Measurements from ENCODE around the gene HMCN1.
A peak's percentile ranks its signal among the peaks of the same experiment; 100 is the strongest.

The HMCN1 gene

GRCh38 chr1:185721553-185721952 is 12.6 kb upstream of the HMCN1 start:
- no peaks in the 10 kb centered on the region for H3K36me3 Mint-ChIP-seq
- DNase-seq (ENCODE audit: low spot score in 2 of 2) (no peak), ATAC-seq (ENCODE audit: low read depth) (no peak)
- H3K4me1 Mint-ChIP-seq: no peaks in the 10 kb centered on the region
- H3K9me3 Mint-ChIP-seq: no peaks in the 10 kb centered on the region
- peaks cover 2% of the 10 kb centered on the region for H3K27me3 Mint-ChIP-seq
- H3K27ac Mint-ChIP-seq: no peak overlapping the region
- H3K4me3 Mint-ChIP-seq: no peak overlapping the region

- Mint-ChIP-seq H3K9me3 (no peaks in the 10 kb centered on the region), H3K27me3 (peaks cover 2% of the 10 kb centered on the region)
These were observed 12.1 kb upstream of the HMCN1 start for GRCh38 chr1:185722098-185722497.

GRCh38 chr1:185727726-185728125 is 6.5 kb upstream of the HMCN1 start:
- H3K9me3 Mint-ChIP-seq: peaks cover 12% of the 10 kb centered on the region
- no peak for ATAC-seq (ENCODE audit: low read depth)
- H3K27ac Mint-ChIP-seq: no peak overlapping the region
- DNase-seq (ENCODE audit: low spot score in 2 of 2): no peak
- peaks cover 5% of the 10 kb centered on the region for H3K36me3 Mint-ChIP-seq
- no peak overlapping the region for H3K4me3 Mint-ChIP-seq
- peaks cover 11% of the 10 kb centered on the region for H3K27me3 Mint-ChIP-seq
- no peaks in the 10 kb centered on the region for H3K4me1 Mint-ChIP-seq

More at GRCh38 chr1:185722098-185722497, 12.1 kb upstream of the HMCN1 start:
- Mint-ChIP-seq H3K36me3 (no peaks in the 10 kb centered on the region), H3K27ac (no peak overlapping the region), H3K4me3 (no peak overlapping the region), H3K4me1 (no peaks in the 10 kb centered on the region)
- DNase-seq (ENCODE audit: low spot score in 2 of 2) (no peak), ATAC-seq (ENCODE audit: low read depth) (no peak)

GRCh38 chr1:185731446-185731845 is 2.7 kb upstream of the HMCN1 start:
- Mint-ChIP-seq H3K4me1 (peaks cover 16% of the 10 kb centered on the region), H3K27ac (no peak overlapping the region), H3K27me3 (peaks cover 21% of the 10 kb centered on the region), H3K9me3 (peaks cover 12% of the 10 kb centered on the region), H3K4me3 (no peak overlapping the region), H3K36me3 (peaks cover 5% of the 10 kb centered on the region)
- DNase-seq (ENCODE audit: low spot score in 2 of 2) (no peak), ATAC-seq (ENCODE audit: low read depth) (no peak)

- Mint-ChIP-seq H3K4me3 (no peak overlapping the region), H3K27ac (no peak overlapping the region), H3K27me3 (peaks cover 23% of the 10 kb centered on the region), H3K9me3 (peaks cover 12% of the 10 kb centered on the region), H3K36me3 (peaks cover 5% of the 10 kb centered on the region), H3K4me1 (peaks cover 16% of the 10 kb centered on the region)
- DNase-seq (ENCODE audit: low spot score in 2 of 2): no peak
- no peak for ATAC-seq (ENCODE audit: low read depth)
These were observed 1.2 kb upstream of the HMCN1 start for GRCh38 chr1:185732951-185733350.

- H3K27me3 Mint-ChIP-seq: peaks cover 31% of the 10 kb centered on the region
- H3K27ac Mint-ChIP-seq: no peak overlapping the region
- ATAC-seq (ENCODE audit: low read depth) (no peak), DNase-seq (ENCODE audit: low spot score in 2 of 2) (no peak)
- peaks cover 17% of the 10 kb centered on the region for H3K9me3 Mint-ChIP-seq
- H3K4me1 Mint-ChIP-seq: peaks cover 16% of the 10 kb centered on the region
- peaks cover 10% of the 10 kb centered on the region for H3K36me3 Mint-ChIP-seq
- peak overlapping the region; percentile 63 for H3K4me3 Mint-ChIP-seq
These were observed 924 bp downstream of the HMCN1 start for GRCh38 chr1:185734929-185735700.

GRCh38 chr1:185735701-185736064 is 1.5 kb downstream of the HMCN1 start:
- Mint-ChIP-seq H3K4me1 (peaks cover 16% of the 10 kb centered on the region), H3K9me3 (peaks cover 18% of the 10 kb centered on the region), H3K36me3 (peaks cover 12% of the 10 kb centered on the region), H3K4me3 (no peak overlapping the region), H3K27ac (no peak overlapping the region), H3K27me3 (peaks cover 32% of the 10 kb centered on the region)
- ATAC-seq (ENCODE audit: low read depth): no peak
- DNase-seq (ENCODE audit: low spot score in 2 of 2): no peak

GRCh38 chr1:185739967-185740366 is 5.8 kb downstream of the HMCN1 start:
- Mint-ChIP-seq H3K36me3 (peaks cover 7% of the 10 kb centered on the region), H3K4me1 (peaks cover 5% of the 10 kb centered on the region), H3K27ac (no peak overlapping the region), H3K4me3 (no peak overlapping the region), H3K27me3 (peaks cover 20% of the 10 kb centered on the region), H3K9me3 (peaks cover 14% of the 10 kb centered on the region)
- ATAC-seq (ENCODE audit: low read depth) (no peak), DNase-seq (ENCODE audit: low spot score in 2 of 2) (no peak)

GRCh38 chr1:185741551-185741950 is 7.4 kb downstream of the HMCN1 start:
- no peaks in the 10 kb centered on the region for H3K4me1 Mint-ChIP-seq
- peaks cover 7% of the 10 kb centered on the region for H3K36me3 Mint-ChIP-seq
- peaks cover 22% of the 10 kb centered on the region for H3K27me3 Mint-ChIP-seq
- ATAC-seq (ENCODE audit: low read depth) (no peak), DNase-seq (ENCODE audit: low spot score in 2 of 2) (no peak)
- no peak overlapping the region for H3K4me3 Mint-ChIP-seq
- peaks cover 14% of the 10 kb centered on the region for H3K9me3 Mint-ChIP-seq
- H3K27ac Mint-ChIP-seq: no peak overlapping the region

- Mint-ChIP-seq H3K4me3 (no peak overlapping the region), H3K4me1 (no peaks in the 10 kb centered on the region), H3K27ac (no peak overlapping the region), H3K9me3 (peaks cover 14% of the 10 kb centered on the region), H3K27me3 (peaks cover 22% of the 10 kb centered on the region), H3K36me3 (peaks cover 7% of the 10 kb centered on the region)
- ATAC-seq (ENCODE audit: low read depth) (no peak), DNase-seq (ENCODE audit: low spot score in 2 of 2) (no peak)
These were observed 8.2 kb downstream of the HMCN1 start for GRCh38 chr1:185742403-185742802.

GRCh38 chr1:185745165-185745564 is 11.0 kb downstream of the HMCN1 start:
- Mint-ChIP-seq H3K4me1 (no peaks in the 10 kb centered on the region), H3K4me3 (no peak overlapping the region), H3K9me3 (peaks cover 8% of the 10 kb centered on the region), H3K27ac (no peak overlapping the region), H3K36me3 (peaks cover 2% of the 10 kb centered on the region), H3K27me3 (peaks cover 13% of the 10 kb centered on the region)
- ATAC-seq (ENCODE audit: low read depth) (no peak), DNase-seq (ENCODE audit: low spot score in 2 of 2) (no peak)

GRCh38 chr1:185759061-185759460 is 24.9 kb downstream of the HMCN1 start:
- H3K4me3 Mint-ChIP-seq: no peak overlapping the region
- H3K27ac Mint-ChIP-seq: no peak overlapping the region
- no peak for DNase-seq (ENCODE audit: low spot score in 2 of 2)
- ATAC-seq (ENCODE audit: low read depth): no peak
- H3K4me1 Mint-ChIP-seq: no peaks in the 10 kb centered on the region
- no peaks in the 10 kb centered on the region for H3K9me3 Mint-ChIP-seq
- H3K27me3 Mint-ChIP-seq: peaks cover 9% of the 10 kb centered on the region
- no peaks in the 10 kb centered on the region for H3K36me3 Mint-ChIP-seq

GRCh38 chr1:185761841-185762240 is 27.6 kb downstream of the HMCN1 start:
- Mint-ChIP-seq H3K4me1 (no peaks in the 10 kb centered on the region), H3K4me3 (no peak overlapping the region), H3K27ac (no peak overlapping the region), H3K27me3 (peaks cover 9% of the 10 kb centered on the region), H3K9me3 (no peaks in the 10 kb centered on the region), H3K36me3 (no peaks in the 10 kb centered on the region)
- no peak for ATAC-seq (ENCODE audit: low read depth)
- no peak for DNase-seq (ENCODE audit: low spot score in 2 of 2)

GRCh38 chr1:185767508-185768120 is 33.4 kb downstream of the HMCN1 start:
- Mint-ChIP-seq H3K9me3 (no peaks in the 10 kb centered on the region), H3K27ac (no peak overlapping the region), H3K27me3 (peaks cover 3% of the 10 kb centered on the region), H3K4me1 (no peaks in the 10 kb centered on the region), H3K4me3 (no peak overlapping the region), H3K36me3 (no peaks in the 10 kb centered on the region)
- DNase-seq (ENCODE audit: low spot score in 2 of 2) (no peak), ATAC-seq (ENCODE audit: low read depth) (no peak)

GRCh38 chr1:185768371-185768770 is 34.2 kb downstream of the HMCN1 start:
- Mint-ChIP-seq H3K27me3 (no peaks in the 10 kb centered on the region), H3K4me3 (no peak overlapping the region), H3K9me3 (no peaks in the 10 kb centered on the region), H3K36me3 (no peaks in the 10 kb centered on the region), H3K27ac (no peak overlapping the region), H3K4me1 (no peaks in the 10 kb centered on the region)
- DNase-seq (ENCODE audit: low spot score in 2 of 2) (no peak), ATAC-seq (ENCODE audit: low read depth) (no peak)
